ENCODE measurements around the gene MAP3K6. TPM values are rescaled to one million over a fixed set of nuclear protein-coding genes. Genes with fewer than 3 reads are reported as not detected.
A peak's percentile ranks its signal among the peaks of the same experiment; 100 is the strongest.

Gene MAP3K6
- total RNA-seq, 1 experiment from 2014 or later: 4.2 TPM

DNA sequence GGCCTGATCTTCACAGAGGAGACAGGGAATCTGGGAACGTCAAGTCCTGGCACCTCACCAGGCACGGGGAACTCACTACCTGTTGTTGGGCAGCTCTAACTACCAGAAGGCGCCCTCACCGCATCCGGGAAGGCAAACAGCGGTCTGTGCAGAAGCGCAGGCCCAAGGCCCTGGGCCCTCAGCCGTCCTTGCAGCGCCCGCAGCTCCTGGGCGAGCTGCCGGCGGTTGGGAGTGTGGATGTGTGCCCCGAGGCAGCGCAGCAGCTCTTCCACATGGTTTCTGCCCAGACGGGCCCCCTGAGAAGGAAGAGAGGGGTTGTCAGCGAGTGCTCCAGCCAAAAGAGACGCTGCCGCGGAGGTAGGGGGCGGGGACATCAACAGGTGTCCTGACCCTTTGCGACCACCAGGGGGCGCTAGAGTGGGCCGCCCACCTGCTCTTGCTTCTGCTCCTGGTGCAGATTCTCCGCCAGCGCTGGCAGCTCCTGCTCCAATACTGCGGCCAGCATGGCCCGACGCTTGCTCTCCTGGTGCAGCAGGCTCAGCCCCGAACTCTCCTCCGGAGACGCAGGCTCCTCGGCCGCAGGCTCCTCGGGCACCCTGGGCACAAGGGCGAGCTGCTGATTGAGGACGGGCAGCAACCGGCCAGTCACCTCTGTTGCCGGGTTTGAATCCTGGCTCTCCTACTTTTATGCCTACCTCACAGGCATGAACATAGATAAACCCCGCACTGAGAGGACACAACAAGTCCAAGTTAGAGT, 9.3 kb downstream of the MAP3K6 start:
- no peak for DNase-seq (ENCODE audit: low spot score)

DNA sequence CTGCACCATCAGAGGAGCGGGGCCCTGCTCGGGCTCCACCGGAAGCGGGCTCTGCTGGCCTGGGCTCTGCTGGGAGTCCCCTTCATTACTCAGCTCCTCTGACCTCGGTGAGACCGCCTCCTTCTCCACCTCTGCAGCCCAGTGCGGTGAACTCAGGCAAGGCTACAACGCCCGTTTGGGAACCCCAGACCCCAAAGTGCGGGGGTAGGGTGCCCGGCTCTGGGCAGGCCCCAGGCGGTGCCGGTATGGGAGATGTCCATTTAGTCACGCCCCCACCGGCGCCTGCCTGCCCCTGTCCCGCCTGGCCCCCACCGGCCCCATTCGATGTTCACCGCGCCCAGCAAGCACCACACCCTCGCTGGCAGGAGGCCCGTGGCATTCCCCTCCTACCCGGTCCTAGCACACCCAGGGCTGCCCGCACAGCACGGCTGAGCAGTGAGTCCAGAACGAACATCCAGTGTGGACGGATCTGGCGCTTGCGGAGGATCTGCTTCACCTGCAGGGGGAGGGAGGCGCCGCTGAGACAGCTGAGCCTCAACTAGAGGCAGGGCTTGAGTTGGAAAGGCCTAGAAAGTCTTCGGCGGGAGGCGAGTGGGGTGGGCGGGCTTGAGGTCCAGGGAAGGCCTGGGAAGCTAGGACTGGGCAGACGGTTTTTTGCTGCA, 10.0 kb downstream of the MAP3K6 start:
- DNase-seq (ENCODE audit: low spot score): no peak

DNA sequence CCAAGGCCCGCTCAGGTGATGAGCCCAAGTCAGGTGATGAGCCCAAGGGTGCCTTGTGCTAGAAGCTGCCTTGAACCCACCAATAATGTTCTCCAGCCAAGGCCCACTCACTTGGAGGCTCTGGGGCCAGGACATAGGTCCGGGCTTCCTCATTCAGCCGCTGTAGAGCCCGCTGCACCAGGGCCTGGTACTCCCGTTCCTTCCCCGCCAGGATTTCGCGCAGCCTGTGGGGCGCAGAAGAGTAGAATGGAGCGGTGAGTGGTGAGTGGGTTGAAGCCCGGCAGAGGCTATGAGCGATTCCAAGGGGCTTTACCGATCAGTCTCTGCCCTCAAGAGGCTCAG, 10.5 kb downstream of the MAP3K6 start:
- no peak for DNase-seq (ENCODE audit: low spot score)

DNA sequence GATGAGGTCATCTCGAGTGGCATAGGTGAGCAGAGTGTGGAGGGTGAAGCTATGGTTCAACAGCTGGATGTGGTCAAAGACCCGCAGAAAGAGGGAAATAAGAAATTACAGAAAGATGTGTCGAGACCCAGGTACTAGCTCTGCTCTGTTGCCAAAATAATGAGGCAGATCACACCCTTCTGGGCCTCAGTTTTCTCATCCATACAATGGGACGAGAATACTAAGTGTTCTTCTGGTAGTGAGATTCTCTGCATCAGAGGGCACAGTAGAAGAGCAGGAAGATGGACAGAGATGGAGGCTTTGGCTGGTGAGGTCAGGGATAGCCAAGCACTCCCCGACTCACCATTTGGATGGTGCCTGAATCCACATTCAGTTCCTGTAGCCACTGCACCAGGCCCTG, 11.1 kb downstream of the MAP3K6 start:
- no peak for DNase-seq (ENCODE audit: low spot score)

DNA sequence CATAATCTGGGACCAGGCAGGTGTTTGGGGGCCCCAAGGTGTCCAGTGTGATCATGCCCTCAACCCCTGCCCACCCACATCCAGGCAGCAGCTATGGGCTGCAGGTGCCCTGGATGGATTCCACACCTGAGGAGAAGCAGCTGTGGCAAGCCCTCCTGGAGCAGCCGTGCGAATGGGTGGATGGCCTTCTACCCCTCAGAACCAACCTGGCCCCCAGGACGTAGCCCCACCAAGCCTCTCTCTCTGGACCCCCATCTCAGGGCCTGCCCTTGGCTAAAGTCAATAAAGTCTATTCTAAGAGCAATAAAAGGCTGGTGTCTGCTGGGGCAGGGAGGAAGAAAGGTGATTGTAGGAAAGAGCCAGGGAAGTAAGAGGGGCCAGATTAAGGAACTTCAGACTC, 13.1 kb downstream of the MAP3K6 start:
- DNase-seq (ENCODE audit: low spot score): no peak

DNA sequence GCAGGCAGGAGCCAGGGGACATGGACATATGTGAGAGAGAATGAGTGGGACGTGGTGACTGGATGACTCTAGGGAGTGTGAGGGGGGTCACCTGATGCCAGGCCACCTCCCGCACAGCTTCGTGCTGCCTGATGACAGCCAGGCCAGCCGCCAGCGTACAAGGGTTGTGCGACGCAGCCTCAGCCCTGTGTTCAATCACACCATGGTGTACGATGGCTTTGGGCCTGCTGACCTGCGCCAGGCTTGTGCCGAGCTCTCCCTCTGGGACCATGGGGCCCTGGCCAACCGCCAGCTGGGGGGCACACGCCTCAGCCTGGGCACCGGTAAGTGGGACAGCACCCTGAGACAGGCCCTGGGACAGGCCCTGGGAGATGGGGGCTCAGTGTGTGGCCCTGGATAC, 13.6 kb downstream of the MAP3K6 start:
- no peak for DNase-seq (ENCODE audit: low spot score)

DNA sequence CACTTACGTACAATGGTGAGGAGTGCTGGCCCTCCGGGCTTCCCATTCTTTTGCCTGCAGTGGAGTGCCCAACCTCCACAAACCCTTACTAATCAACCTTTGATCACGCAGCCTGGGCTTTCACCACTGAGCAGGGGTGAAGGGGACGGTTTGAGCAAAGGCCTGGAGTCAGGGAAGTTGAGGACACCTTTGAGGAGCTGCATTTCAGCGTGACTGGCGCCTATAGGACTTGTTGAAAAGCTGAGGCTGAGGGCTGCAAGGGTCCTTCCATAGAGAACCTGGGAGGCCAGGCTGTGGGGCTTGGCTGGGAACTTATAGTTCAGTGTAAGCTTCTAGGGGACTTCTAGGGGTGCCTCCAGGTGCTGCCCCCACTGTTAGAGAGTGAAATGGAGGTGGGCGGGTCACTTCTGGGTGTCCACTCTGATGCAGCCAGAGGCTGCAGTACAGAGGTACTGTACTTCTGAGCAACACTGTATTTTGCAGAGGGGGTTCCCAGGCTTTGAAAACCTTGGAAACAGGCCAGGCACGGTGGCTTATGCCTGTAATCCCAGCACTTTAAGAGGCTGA, 15.1 kb downstream of the MAP3K6 start:
- no peak for DNase-seq (ENCODE audit: low spot score)

DNA sequence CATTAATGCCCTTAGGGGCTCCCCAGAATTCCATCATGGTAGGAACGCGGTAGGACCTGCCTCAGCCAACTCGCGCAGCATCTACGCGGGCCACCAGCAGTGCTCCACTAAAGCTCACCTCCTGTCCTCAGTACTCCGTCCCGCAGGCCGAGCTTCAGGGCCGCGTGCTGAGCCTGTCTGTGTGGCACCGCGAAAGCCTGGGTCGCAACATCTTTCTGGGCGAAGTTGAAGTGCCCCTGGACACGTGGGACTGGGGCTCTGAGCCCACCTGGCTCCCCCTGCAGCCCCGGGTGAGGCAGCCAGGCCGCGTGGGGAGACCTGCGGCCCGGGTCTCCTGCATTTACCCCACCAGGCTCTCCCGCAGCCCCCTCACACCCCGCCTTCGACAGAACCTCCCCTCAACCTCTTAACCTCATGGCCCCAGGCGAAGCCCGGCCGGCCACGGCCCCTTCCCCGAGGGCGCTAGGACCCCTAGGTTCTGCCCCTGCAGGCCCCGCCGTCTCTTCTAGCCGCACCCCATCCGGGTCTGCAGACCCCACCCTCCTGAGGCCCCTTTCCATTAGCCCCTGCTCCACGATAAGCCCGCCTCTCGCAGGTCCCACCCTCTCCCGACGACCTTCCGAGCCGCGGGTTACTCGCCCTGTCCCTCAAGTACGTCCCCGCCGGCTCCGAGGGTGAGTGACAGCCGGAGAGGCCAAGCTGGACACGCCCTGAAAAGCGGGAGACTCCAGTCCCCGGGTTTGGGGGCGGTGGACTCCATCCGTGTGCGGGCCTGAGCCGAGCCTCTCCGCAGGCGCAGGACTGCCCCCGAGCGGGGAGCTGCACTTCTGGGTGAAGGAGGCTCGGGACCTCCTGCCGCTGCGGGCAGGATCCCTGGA, 15.9 kb downstream of the MAP3K6 start:
- no peak for DNase-seq (ENCODE audit: low spot score)

DNA sequence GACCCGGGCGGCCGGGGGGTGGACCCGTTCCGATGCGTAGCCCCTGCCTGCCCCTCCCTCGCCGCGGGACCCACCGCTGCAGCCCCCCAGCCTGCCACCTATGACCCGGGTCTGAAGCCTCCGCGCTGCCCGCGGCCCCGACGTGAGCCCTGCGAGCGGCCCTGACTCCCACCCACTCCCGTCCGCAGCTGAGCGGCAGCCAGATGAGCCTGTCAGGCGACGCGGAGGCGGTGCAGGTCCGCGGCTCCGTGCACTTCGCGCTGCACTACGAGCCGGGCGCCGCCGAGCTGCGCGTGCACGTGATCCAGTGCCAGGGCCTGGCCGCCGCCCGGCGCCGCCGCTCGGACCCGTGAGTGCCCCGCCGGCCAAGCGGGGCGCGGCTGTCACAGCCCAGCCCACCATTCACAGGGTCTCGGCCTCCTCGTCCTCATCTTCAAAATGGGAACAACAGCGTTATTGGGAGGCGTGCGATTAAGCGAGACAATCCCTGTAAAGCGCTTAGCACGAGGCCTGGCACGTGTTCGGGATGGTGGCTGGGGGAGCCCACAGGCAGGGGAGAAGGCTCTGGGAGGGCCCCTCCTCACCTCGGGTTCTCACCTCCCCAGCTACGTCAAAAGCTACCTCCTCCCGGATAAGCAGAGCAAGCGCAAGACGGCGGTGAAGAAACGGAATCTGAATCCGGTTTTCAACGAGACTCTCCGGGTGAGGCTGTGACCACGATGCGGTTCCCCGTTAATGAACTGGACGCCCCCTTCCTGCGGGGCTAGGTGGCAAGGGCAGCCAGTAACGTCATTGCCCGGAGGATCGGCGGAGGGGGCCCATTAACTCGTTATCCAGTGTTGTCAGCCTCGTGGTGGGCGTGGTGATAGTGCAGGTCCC, 16.7 kb downstream of the MAP3K6 start:
- DNase-seq (ENCODE audit: low spot score): no peak

DNA sequence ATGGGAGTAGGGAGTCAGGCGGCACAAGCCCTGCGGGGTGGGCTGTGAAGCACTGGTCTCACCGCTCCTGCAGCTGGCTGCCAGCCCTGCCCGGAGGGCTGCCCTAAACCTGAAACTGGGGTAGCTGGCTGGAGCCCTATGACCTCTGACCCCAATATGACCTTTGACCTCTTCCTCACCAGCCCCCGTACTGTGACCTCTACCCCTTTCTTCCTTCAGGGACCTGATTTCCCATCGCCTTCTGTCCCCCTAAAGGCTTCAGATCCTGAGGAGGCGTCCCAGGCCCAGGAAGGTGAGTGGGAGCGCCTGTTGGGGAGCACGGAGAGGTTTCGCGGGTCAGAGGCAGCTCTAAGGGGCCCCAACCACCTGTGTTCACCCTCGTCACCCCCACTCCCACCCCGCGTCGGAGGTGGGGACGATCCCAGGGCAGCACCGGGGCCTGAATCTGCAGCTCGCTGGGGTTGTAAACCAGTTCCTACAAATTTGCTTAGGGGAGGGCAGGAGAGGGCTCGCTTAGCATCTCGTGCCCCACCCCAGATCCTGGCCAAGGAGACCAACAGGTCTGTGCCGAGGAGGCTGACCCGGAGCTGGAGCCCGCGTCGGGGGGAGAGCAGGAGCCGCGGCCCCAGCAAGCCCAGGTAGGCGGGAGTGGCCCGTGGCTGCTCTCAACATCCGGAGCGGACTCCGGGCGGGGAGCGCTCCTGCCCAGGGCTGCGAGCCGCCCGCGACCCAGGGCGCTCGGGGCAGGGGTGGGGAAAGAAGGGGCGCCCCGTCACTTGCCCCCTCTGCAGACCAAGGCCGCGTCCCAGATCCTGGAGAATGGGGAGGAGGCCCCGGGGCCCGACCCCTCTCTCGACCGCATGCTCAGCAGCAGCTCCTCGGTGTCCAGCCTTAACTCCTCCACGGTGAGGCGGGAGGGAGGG, 17.6 kb downstream of the MAP3K6 start:
- DNase-seq (ENCODE audit: low spot score): no peak

DNA sequence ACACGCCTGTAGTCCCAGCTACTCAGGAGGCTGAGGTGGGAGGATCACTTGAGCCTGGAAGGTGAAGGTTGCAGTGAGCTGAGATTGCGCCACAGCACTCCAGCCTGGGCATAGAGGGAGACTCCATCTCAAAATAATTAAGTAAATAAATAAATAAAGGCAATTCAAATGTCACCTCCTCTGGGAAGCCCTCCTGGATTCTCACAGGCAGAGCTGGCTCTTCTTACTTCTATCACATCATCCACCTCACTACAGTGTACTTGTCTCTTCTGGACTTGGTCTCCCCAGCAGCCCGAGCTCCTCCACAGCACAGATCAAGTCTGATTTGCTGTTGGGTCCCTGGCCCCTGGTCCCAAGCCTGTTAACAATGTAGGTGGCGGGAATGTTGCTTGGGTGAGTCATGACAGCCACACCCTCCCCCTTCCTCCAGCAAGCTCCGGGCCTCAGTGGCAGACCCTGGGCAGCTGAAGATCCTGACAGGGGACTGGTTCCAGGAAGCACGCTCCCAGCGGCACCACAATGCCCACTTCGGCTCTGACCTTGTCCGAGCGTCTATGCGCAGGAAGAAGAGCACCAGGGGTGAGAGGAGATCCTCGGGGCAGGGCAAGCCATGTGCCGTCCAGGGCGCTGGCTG, 19.7 kb downstream of the MAP3K6 start:
- no peak for DNase-seq (ENCODE audit: low spot score)

DNA sequence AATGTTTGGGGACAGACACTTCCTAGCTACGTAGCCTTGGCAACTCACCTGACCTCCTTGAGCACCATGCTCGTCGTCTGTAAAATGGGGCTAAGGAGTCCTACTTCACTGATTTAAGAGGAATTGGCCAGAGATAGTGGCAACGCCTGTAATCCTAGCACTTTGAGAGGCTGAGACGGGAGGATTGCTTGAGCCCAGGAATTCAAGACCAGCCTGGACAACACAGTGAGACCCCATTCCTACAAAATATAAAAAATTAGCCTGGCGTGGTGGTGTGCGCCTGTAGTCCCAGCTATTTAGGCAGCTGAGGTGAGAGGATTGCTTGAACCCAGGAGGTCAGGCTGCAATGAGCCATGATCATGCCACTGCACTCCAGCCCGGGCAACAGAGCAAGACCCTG, 20.4 kb downstream of the MAP3K6 start:
- DNase-seq (ENCODE audit: low spot score): no peak

DNA sequence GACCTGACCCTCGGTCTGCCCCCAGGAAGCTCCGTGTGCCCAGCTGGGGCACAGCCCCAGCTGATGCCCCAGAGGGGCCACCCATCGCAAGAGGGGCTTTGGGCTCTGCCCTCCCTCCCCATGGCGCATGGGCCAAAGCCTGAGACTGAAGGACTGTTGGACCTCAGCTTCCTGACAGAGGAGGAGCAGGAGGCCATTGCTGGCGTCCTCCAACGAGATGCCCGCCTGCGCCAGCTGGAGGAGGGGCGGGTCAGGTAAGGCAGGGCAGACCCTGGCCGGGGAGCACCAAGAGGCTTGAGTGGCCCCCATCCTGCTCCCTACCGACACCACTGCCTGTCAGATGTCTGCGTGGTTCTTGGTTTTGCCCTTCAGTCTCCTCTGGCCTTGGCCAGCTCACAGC, 21.5 kb downstream of the MAP3K6 start:
- DNase-seq (ENCODE audit: low spot score): no peak

DNA sequence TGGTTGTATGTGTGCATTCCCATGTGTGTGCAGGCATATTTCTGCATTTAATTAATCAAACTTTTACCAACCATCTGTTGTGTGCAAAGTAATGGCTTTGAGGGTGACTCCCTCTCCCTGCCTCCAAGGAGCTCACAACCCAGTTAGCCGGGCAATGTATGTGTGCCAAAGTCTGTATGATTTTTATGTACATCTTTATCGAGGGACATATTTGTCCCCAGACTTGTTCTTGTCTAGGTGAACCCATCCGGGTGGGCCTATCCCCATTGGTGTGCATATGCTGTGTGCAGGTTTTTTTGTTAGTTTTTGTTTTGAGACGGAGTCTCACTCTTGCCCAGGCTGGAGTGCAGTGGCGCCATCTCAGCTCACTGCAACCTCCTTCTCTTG, 23.1 kb downstream of the MAP3K6 start:
- no peak for DNase-seq (ENCODE audit: low spot score)

DNA sequence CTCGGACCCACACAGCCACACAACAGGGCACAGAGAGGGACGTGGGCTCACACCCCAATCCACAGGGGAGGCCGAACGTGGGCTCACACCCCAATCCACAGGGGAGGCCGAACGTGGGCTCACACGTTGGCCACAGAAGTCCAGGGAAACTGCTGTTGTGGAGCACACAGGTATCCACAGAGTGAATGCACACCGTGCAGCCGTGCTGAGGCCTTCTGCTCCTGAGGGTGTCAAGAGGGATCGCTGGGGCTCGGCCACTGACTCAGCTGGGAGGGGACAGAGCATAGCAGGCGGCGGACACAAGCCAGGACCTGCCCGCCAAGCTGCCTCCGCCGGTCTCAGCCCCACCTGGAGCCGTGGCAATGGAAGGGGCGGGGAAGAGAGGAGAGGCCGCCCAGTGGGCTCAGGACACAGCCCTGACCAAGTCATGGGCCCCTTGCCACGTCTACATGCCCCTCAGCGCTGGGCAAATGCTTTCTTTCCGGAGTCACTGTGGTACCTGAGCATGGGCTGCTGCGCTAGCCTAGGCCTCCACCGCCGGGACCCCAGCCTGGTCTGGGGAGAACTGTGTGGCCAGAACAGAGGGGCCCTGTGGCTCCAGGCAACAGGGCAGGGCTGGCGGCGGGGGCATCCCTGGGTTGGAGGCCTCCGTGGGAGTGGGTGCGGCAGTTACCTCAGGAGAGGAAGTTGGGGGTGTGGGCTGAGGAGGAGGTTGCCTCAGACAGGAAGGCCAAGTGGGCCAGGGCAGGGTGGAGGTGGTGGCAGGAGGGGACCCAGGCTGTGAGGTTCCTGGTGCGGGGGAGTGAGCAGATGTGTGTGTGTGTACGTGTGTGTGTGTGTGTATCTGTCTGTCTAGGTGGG, 23.8 kb downstream of the MAP3K6 start:
- no peak for DNase-seq (ENCODE audit: low spot score)

DNA sequence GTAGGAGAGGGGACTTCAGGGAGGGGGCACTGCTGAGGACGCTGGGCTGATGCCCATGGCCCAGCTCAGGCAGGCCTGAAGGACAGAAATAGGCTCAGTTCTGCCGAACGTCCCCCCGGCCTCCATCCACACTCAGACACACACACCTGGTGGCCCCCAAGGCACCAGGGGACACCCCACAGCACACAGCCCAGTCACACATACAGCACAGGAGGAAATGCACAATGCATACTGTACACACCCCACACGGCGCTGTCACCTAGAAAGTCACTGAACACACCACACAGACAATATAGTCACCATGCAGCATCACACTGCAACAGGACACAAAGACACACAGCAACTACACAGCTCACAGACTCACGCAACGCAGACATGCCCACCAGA, 24.4 kb downstream of the MAP3K6 start:
- no peak for DNase-seq (ENCODE audit: low spot score)

DNA sequence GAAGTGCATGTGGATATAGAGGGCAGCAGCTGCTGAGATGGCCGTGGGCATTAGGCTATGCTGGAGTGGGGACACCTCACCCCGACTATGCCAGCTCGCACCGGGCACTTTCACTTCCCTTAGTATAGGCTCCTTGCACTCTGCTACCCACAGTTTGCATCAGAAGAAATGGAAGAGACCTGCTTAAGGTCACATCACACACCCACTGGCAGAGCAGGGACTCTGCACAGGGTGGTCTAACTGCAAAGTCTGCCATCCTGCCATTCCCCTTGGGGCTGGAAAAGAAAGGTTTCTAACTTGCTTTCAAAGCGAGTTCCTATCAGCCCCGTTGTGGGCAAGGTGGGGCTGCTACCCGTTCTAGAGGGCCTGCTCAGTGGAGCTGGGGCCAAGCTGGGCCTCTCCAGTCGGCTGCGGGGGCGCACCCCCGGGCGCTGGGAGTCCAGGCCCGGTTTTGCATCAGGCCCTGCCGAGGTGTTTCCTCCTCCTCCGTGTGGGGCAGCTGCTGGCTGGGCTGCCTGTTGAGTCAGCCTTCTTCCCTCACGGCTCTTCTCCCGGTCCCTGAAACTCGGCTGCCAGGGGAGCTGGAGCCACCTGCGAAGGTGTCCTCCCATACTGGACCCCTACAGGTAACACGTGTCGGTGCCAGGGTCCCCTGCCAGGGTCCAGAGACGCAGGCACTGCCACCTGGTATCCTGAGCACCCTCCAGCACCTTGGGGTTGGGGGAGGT, 25.1 kb downstream of the MAP3K6 start, which contains the start of gene SYTL1:
TSS of gene SYTL1 (plus strand) at position 498 of the 728 bp plus-strand sequence. CDS start 3,313 bp downstream, outside the sequence.
- peak; percentile 63 for DNase-seq (ENCODE audit: low spot score)

DNA sequence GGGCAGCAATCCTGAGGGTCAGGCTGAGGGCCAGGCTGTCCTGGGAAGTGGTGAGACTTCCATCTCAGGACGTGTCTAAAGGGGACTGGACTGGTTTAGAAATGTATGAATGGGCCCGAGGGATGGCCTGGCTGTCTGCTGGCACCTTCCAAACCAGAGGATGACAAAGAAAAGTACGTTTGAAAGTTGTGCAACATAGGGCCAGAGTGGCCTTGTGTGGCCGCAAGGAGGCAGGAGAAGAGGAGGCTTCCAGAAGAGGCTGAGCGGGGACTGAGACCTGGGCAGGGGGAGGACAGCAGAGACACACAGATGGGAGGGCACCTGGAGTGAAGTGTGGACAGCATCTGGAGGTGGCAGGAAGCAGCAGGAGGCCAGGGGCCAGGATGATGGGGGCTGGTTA, 27.5 kb downstream of the MAP3K6 start:
- no peak for DNase-seq (ENCODE audit: low spot score)
